ENCODE data around the gene NDUFS6. TPM values are rescaled to one million over a fixed set of nuclear protein-coding genes. Genes with fewer than 3 reads are reported as not detected.

NDUFS6 gene
- total RNA-seq, 4 donors from 2014 or later = 54.7 to 66.4 (median 55.7) TPM

- TF ChIP-seq, protein P1, sequence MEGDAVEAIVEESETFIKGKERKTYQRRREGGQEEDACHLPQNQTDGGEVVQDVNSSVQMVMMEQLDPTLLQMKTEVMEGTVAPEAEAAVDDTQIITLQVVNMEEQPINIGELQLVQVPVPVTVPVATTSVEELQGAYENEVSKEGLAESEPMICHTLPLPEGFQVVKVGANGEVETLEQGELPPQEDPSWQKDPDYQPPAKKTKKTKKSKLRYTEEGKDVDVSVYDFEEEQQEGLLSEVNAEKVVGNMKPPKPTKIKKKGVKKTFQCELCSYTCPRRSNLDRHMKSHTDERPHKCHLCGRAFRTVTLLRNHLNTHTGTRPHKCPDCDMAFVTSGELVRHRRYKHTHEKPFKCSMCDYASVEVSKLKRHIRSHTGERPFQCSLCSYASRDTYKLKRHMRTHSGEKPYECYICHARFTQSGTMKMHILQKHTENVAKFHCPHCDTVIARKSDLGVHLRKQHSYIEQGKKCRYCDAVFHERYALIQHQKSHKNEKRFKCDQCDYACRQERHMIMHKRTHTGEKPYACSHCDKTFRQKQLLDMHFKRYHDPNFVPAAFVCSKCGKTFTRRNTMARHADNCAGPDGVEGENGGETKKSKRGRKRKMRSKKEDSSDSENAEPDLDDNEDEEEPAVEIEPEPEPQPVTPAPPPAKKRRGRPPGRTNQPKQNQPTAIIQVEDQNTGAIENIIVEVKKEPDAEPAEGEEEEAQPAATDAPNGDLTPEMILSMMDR (IDR thresholded peaks at IDR 0.05) = no peak
- Histone ChIP-seq H3K4me1 (peaks cover 0 to 11% (median 4%) of the 10 kb centered on the region in 4 donors), H3K36me3 (no peaks in the 10 kb centered on the region), H3K27me3 (peaks cover 0 to 89% (median 10%) of the 10 kb centered on the region in 4 donors), H3K4me3 (no peak overlapping the region), H3K9me3 (no peaks in the 10 kb centered on the region), H3K27ac (replicated peaks in 1 of 4) (no peak overlapping the region)
- 35% methylated on average over 20 of the region's 29 CpGs for WGBS
- intact Hi-C loops (cut with DNase I) = no loop called here
- DNase-seq (ENCODE audit: extremely low spot score) = no peak
These were observed 49.3 kb downstream of the NDUFS6 start for GRCh38 chr5:1850324-1851154.

DNA sequence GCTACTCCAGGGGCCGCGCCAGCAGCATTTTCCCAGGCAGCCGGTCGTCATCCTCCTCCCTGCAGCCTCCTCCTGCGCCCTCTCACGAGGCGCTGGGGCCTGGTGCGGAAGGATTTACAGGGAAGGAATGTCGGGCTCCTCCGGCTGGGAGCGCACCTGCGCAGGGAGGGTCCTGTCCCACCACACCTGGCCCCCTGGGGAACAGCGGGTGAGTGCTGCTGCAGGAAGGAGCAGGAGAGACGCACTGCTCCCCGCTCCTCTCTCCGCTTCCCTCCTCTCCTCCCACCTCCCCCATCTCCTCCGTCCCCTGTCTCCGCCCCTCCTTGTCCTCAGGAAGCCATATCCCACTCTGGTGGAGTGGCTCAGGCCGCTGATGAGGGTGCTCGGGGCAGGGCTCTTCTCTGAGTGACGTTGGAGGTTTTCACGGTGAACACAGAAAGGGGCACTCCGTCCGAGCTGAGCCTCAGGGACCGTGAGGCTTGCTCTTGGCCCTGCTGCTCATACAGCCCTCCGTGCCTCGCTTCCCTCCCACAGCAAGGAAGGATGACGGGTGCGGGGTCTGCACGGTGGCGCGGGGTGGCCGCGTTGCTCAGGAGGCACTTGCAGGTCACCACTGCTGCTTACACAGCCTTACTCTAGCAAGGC, 50.2 kb downstream of the NDUFS6 start:
- peaks cover 0 to 13% (median 4%) of the 10 kb centered on the region in 4 donors for H3K4me1 ChIP-seq
- TF ChIP-seq, protein P1 (IDR thresholded peaks at IDR 0.05) = no peak
- no peak for TF ChIP-seq POLR2AphosphoS5 (IDR thresholded peaks at IDR 0.05)
- TF ChIP-seq EP300 (IDR thresholded peaks at IDR 0.05) = no peak
- no peak for TF ChIP-seq POLR2A (IDR thresholded peaks at IDR 0.05; ENCODE audit: low read depth)
- H3K9me3 ChIP-seq = no peaks in the 10 kb centered on the region
- peaks cover 0 to 96% (median 13%) of the 10 kb centered on the region in 4 donors for H3K27me3 ChIP-seq
- no peak overlapping the region for H3K4me3 ChIP-seq
- H3K36me3 ChIP-seq = no peaks in the 10 kb centered on the region
- WGBS = 3% methylated on average over 14 of the region's 34 CpGs
- intact Hi-C loops (cut with DNase I) = no loop called here
- no peak for DNase-seq (ENCODE audit: extremely low spot score)
- H3K27ac ChIP-seq (replicated peaks in 1 of 4) = no peak overlapping the region

DNA sequence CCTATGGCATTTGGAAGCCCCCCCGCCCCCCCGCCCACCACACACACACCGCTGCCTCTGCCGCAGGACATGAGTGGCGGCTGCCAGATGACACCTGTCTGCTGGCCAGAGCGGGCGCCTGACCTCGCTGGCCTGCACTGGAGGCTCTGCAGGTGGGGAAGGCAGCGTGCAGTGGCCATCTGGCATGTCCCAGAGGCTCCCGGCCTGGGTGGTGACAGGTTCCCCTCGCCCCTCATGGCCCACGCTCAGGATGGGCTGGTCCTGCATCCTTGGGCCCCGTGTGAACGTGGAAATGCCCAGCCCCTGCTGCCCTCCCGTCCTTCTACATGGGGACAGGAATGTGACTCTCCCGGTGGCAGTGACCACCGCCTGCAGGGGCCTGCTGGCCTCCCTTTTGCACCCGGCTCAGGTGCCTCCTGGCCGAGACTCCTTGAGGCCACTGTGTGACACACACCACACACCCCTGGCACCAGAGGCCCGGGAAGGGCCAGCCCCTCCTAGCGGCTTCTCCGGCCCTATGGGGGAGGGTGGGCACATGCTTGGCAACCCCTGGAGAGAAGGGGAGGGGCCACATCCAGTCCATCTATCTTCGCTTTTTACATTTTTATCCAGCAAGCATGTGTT, 51.2 kb downstream of the NDUFS6 start:
- Histone ChIP-seq H3K36me3 (no peaks in the 10 kb centered on the region), H3K27ac (replicated peaks in 1 of 4) (no peak overlapping the region), H3K27me3 (peaks cover 0 to 96% (median 17%) of the 10 kb centered on the region in 4 donors), H3K9me3 (no peaks in the 10 kb centered on the region), H3K4me3 (no peak overlapping the region), H3K4me1 (peaks cover 0 to 23% (median 4%) of the 10 kb centered on the region in 4 donors)
- 44% methylated on average over 12 of the region's 23 CpGs for WGBS
- intact Hi-C loops (cut with DNase I) = no loop called here
- no peak for DNase-seq (ENCODE audit: extremely low spot score)
- TF ChIP-seq EP300 (IDR thresholded peaks at IDR 0.05) (no peak), POLR2A (IDR thresholded peaks at IDR 0.05; ENCODE audit: low read depth) (no peak), POLR2AphosphoS5 (IDR thresholded peaks at IDR 0.05) (no peak)
- TF ChIP-seq, protein P1 (IDR thresholded peaks at IDR 0.05) = no peak

GRCh38 chr5:1853531-1853930, 52.3 kb downstream of the NDUFS6 start:
- Histone ChIP-seq H3K4me3 (no peak overlapping the region), H3K27me3 (peaks cover 0 to 87% (median 18%) of the 10 kb centered on the region in 4 donors), H3K4me1 (peaks cover 0 to 23% (median 4%) of the 10 kb centered on the region in 4 donors), H3K36me3 (no peaks in the 10 kb centered on the region), H3K9me3 (no peaks in the 10 kb centered on the region), H3K27ac (replicated peaks in 1 of 4) (no peak overlapping the region)
- TF ChIP-seq, protein P1 (IDR thresholded peaks at IDR 0.05) = no peak
- TF ChIP-seq POLR2AphosphoS5 (IDR thresholded peaks at IDR 0.05) (no peak), EP300 (IDR thresholded peaks at IDR 0.05) (no peak), POLR2A (IDR thresholded peaks at IDR 0.05; ENCODE audit: low read depth) (no peak)
- intact Hi-C loops (cut with DNase I) = no loop called here
- no peak for DNase-seq (ENCODE audit: extremely low spot score)
- 55% methylated on average over 8 of the region's 8 CpGs for WGBS

Measured in esophagus muscularis mucosa (tissue), 4 donors.